ENCODE measurements around the gene NFKB1. TPM values are rescaled to one million over a fixed set of nuclear protein-coding genes. Genes with fewer than 3 reads are reported as not detected.

The NFKB1 gene
- polyA plus RNA-seq, 1 donor (not counting 4 experiments of a cell fraction or from before 2014, with no cell fraction given) = 21.8 TPM

- Histone ChIP-seq H3K27me3 (ENCODE audit: control insufficient read depth, extremely low read depth, insufficient read depth, low read length) (no peaks in the 10 kb centered on the region), H4K20me1 (ENCODE audit: control insufficient read depth, extremely low read depth, insufficient read depth, low read length) (no peaks in the 10 kb centered on the region), H3K4me1 (ENCODE audit: control insufficient read depth, extremely low read depth, insufficient read depth, low read length) (peaks cover 10% of the 10 kb centered on the region), H3K79me2 (ENCODE audit: control insufficient read depth, insufficient read depth, low read length) (peaks cover 7% of the 10 kb centered on the region), H3K9me3 (ENCODE audit: control insufficient read depth, low read depth, low read length) (no peaks in the 10 kb centered on the region), H3K27ac (ENCODE audit: control insufficient read depth, insufficient read depth, low read length) (no peak overlapping the region), H3K4me3 (ENCODE audit: control insufficient read depth in 2 of 3, extremely low read depth in 1 of 3, insufficient read depth in 2 of 3, low read depth in 1 of 3, low read length in 3 of 3) (no peak overlapping the region), H2AFZ (ENCODE audit: control insufficient read depth, low read length) (no peak overlapping the region), H3K9ac (ENCODE audit: control insufficient read depth, extremely low read depth, insufficient read depth, low read length) (no peak overlapping the region), H3K9me1 (ENCODE audit: control insufficient read depth, extremely low read depth, insufficient read depth, low read length) (no peaks in the 10 kb centered on the region), H3K36me3 (ENCODE audit: control insufficient read depth in 2 of 2, extremely low read depth in 1 of 2, insufficient read depth in 2 of 2, low read length in 2 of 2) (no peaks in the 10 kb centered on the region), H3K4me2 (ENCODE audit: control insufficient read depth, extremely low read depth, insufficient read depth, low read depth, low read length) (no peak overlapping the region)
- FAIRE-seq = no peak
- dilution Hi-C loops (cut with MboI; ENCODE audit: extremely low pct_ligation_motif_present, low sequenced_read_pairs) = no loop called here
- TF ChIP-seq EZH2 (IDR thresholded peaks at IDR 0.05; ENCODE audit: low read length) = no peak
- TF ChIP-seq, protein P1, sequence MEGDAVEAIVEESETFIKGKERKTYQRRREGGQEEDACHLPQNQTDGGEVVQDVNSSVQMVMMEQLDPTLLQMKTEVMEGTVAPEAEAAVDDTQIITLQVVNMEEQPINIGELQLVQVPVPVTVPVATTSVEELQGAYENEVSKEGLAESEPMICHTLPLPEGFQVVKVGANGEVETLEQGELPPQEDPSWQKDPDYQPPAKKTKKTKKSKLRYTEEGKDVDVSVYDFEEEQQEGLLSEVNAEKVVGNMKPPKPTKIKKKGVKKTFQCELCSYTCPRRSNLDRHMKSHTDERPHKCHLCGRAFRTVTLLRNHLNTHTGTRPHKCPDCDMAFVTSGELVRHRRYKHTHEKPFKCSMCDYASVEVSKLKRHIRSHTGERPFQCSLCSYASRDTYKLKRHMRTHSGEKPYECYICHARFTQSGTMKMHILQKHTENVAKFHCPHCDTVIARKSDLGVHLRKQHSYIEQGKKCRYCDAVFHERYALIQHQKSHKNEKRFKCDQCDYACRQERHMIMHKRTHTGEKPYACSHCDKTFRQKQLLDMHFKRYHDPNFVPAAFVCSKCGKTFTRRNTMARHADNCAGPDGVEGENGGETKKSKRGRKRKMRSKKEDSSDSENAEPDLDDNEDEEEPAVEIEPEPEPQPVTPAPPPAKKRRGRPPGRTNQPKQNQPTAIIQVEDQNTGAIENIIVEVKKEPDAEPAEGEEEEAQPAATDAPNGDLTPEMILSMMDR (optimal IDR thresholded peaks at IDR 0.05 in 1 of 3, IDR thresholded peaks at IDR 0.05 in 1 of 3, conservative IDR thresholded peaks at IDR 0.05 in 1 of 3; ENCODE audit: extremely low read depth in 1 of 3, insufficient read depth in 2 of 3, low read length in 3 of 3) = no peak
- no peak for DNase-seq (ENCODE audit: low read depth, low spot score)
These were observed 53.8 kb downstream of the NFKB1 start for GRCh38 chr4:102554992-102555391.

DNA sequence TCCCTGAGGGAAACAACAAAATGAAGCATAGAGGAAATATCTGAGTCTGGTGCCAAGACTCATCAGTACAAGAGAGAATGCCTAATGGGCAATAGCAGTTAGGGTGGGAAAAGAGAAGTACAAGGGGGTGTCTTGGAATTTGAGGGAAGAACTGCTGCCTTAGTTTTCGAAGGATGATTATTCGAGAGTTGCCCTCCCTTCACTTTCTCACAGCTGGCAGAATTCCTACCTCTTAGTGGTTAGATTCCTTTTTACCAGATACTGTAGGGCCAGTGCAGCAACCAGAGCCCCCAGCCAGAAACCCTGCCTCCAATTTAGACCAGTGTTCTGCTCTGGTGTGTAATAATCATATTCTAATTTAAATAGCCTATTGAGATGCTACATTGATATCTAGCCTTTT lies 56.5 kb downstream of the NFKB1 start:
- no peak overlapping the region for H3K27ac ChIP-seq (ENCODE audit: control insufficient read depth, insufficient read depth, low read length)
- FAIRE-seq = no peak

More for the DNA sequence above, 56.5 kb downstream of the NFKB1 start:
- Histone ChIP-seq H2AFZ (ENCODE audit: control insufficient read depth, low read length) (no peak overlapping the region), H3K36me3 (ENCODE audit: control insufficient read depth in 2 of 2, extremely low read depth in 1 of 2, insufficient read depth in 2 of 2, low read length in 2 of 2) (peaks cover 0 to under 1% of the 10 kb centered on the region in 2 experiments), H3K79me2 (ENCODE audit: control insufficient read depth, insufficient read depth, low read length) (peaks cover 1% of the 10 kb centered on the region), H3K9me1 (ENCODE audit: control insufficient read depth, extremely low read depth, insufficient read depth, low read length) (no peaks in the 10 kb centered on the region), H3K9ac (ENCODE audit: control insufficient read depth, extremely low read depth, insufficient read depth, low read length) (no peak overlapping the region), H3K9me3 (ENCODE audit: control insufficient read depth, low read depth, low read length) (no peaks in the 10 kb centered on the region), H3K27me3 (ENCODE audit: control insufficient read depth, extremely low read depth, insufficient read depth, low read length) (no peaks in the 10 kb centered on the region), H3K4me1 (ENCODE audit: control insufficient read depth, extremely low read depth, insufficient read depth, low read length) (peaks cover 5% of the 10 kb centered on the region), H4K20me1 (ENCODE audit: control insufficient read depth, extremely low read depth, insufficient read depth, low read length) (no peaks in the 10 kb centered on the region), H3K4me3 (ENCODE audit: control insufficient read depth in 2 of 3, extremely low read depth in 1 of 3, insufficient read depth in 2 of 3, low read depth in 1 of 3, low read length in 3 of 3) (no peak overlapping the region), H3K4me2 (ENCODE audit: control insufficient read depth, extremely low read depth, insufficient read depth, low read depth, low read length) (no peak overlapping the region)
- dilution Hi-C loops (cut with MboI; ENCODE audit: extremely low pct_ligation_motif_present, low sequenced_read_pairs) = no loop called here
- TF ChIP-seq EZH2 (IDR thresholded peaks at IDR 0.05; ENCODE audit: low read length) = no peak
- TF ChIP-seq, protein P1 (optimal IDR thresholded peaks at IDR 0.05 in 1 of 3, IDR thresholded peaks at IDR 0.05 in 1 of 3, conservative IDR thresholded peaks at IDR 0.05 in 1 of 3; ENCODE audit: extremely low read depth in 1 of 3, insufficient read depth in 2 of 3, low read length in 3 of 3) = no peak
- no peak for DNase-seq (ENCODE audit: low read depth, low spot score)

Measured in keratinocyte (primary cell).